Lower leg skin (tissue), 4 donors: ENCODE results near the gene HOXB9. TPM values are rescaled to one million over a fixed set of nuclear protein-coding genes. Genes with fewer than 3 reads are reported as not detected.

ENCODE experiments used
- DNase-seq, 2 donors: peaks; one replicate each; pipeline ENCODE4 v3.0.0-alpha.2; 2019; ENCODE audit warnings: low spot score in 2 of 2
- H3K4me3 ChIP-seq: fragments of 200-600 bp; sonication (generic); 2 replicates; pipeline ENCODE4 v1.5.1; 2017; ENCODE audit warnings: mild to moderate bottlenecking, low read depth; ENCODE audit not compliant: poor library complexity, severe bottlenecking
- CTCF ChIP-seq, 3 donors: fragments of 450-650 bp; IDR thresholded peaks; one replicate each; pipeline ENCODE4 v1.5.1; 2016; ENCODE audit warnings: antibody characterized with exemption in 3 of 3, mild to moderate bottlenecking in 3 of 3, moderate library complexity in 2 of 3
- POLR2A ChIP-seq, 2 donors: fragments of 450-650 bp; IDR thresholded peaks; one replicate each; pipeline ENCODE4 v1.6.1; 2016 to 2017; ENCODE audit warnings: antibody characterized with exemption in 2 of 2, mild to moderate bottlenecking in 1 of 2, moderate library complexity in 1 of 2
- WGBS, 2 donors: methylation state at CpG; one replicate each; pipeline ENCODE4 v1.1.5; 2018; 5-methylcytosine and 5-hydroxymethylcytosine counted together
- intact Hi-C: fragments of 100-400 bp; cut with DNase I; formaldehyde crosslinking; loops from one replicate; pipeline ENCODE4 v1.15.0; 2023; ENCODE audit warnings: low total_unique reads
- total RNA-seq, 4 donors: library from RNA; depleted of rRNA; stranded (reverse); fragments of >200 nt; gene quantifications; one replicate each; pipeline ENCODE4 v1.1.0, GENCODE V29; 2016

The HOXB9 gene
- total RNA-seq, 4 donors from 2014 or later, result 0.07 to 0.29 TPM; not detected in 2

DNA sequence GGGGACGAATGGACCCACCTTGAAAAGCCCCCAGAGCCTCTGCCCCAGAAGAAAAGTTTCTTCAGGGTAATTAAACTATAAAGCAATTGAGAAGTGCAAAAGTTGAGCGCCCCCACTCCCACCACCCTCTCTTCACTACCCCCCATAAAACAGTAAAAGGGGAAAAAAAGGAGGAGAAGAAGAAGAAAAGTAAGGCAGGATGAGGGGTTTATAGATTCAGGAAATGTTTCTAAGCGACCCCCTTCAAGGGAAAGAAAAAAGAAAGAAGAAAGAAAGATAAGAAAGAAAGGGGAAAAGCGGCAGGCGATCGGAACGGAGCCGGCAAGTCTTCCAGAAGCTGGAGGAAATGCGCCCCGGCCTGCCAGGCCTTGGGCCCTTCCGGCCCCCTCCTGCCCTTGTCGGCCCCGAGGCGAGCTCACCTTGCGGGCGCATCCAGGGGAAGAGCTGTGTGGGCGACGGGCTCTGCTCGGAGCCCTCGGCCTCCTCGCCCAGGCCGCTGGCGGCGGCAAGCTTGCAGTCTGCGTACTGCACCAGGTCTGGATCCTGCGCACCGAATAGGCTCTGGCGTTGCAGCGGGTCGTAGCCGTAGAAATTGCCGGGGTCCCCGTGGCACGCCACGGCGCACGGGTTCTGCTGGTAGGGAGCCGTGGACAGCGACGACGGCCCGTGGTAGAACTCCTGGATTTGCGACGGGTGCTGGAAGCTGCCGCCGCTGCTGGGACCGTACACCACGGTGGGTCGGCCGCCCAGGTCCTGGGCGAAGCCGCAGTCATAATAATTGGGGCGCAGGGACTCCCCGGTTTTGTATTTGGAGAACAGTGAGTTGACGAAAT is 12.1 kb downstream of the HOXB9 start:
- intact Hi-C loops, result no loop called here
- no peak overlapping the region for H3K4me3 ChIP-seq
- WGBS, 2 donors, result 4 to 13% methylated on average over 40 to 48 of the region's 55 CpGs
- DNase-seq, result no peak
- no peak for TF ChIP-seq POLR2A (IDR thresholded peaks at IDR 0.05)
- TF ChIP-seq CTCF (IDR thresholded peaks at IDR 0.05), result no peak

- WGBS, 2 donors, result 1 to 2% methylated on average over 67 of the region's 67 CpGs
- intact Hi-C loops, result no loop called here
- peak in 1 of 2 donors; percentile 91 for DNase-seq
Observed at GRCh38 chr17:48612854-48613691, 13.1 kb downstream of the HOXB9 start.

DNA sequence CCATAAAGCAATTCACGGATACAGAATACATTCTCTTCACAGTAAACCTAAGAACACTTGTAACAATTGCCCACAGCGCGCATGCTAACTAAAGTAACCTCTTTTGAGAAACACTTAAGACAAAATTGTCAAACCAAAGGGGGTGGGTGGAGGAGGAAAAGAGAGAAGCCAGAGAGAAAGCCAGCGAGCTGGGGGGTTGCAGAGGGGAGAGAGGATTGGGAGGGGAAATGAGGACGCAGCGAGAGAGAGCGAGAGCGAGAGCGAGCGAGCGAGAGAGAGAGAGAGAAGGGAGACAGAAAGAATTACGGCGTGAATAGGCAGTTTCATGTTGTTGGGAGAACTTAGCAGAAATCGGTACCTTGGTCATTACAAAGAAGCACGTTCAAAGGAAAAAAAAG is 13.7 kb downstream of the HOXB9 start:
- no peak overlapping the region for H3K4me3 ChIP-seq
- DNase-seq, result no peak
- WGBS, 2 donors, result 3 to 5% methylated on average over 15 of the region's 15 CpGs
- intact Hi-C loops, result no loop called here
- TF ChIP-seq CTCF (IDR thresholded peaks at IDR 0.05) (no peak), POLR2A (IDR thresholded peaks at IDR 0.05) (no peak)

More at GRCh38 chr17:48612854-48613691, 13.1 kb downstream of the HOXB9 start:
- peak overlapping the region; percentile 3 for H3K4me3 ChIP-seq
- no peak for TF ChIP-seq POLR2A (IDR thresholded peaks at IDR 0.05)
- no peak for TF ChIP-seq CTCF (IDR thresholded peaks at IDR 0.05)

DNA sequence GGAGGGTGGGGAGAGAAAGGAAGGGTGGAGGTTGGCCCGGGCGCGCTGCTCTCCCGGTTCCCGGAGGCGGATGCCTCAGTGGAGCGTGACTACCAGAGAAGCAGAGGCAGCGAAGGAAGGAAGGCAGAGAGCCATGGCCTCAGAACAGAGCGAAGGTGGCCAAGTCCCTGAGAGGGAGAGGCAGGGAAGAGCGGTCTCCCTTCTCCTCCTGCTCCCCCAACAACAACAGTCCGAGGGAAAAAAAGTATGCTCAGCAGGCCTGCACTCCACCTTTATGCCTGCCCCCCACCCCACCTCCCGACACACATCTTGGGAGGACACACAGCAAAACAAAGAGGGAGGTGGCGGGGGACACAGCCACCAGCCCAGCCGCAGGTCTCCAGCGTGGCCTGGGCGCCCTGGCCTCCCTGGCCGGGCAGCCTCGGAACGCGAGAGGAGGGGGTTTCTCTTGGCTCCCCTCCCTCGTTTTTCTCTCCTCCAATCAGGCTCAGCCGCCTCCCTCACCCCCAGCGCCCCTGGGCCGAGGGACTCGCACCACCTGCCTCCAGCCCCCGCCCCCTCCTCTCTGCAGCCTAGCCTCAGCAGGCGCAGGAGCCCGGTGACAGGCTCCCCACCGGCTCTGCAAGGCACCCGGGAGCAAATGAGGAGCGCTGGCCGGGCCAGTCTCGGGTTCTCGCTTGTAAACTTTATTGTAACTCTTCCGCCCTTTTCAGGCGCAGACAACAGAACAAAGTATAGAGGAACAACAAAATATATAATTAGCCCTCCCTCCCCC is 14.3 kb downstream of the HOXB9 start:
- intact Hi-C loops, result no loop called here
- 8% methylated on average over 34 to 35 of the region's 36 CpGs for WGBS, 2 donors
- TF ChIP-seq POLR2A (IDR thresholded peaks at IDR 0.05), result no peak
- TF ChIP-seq CTCF (IDR thresholded peaks at IDR 0.05), result no peak
- DNase-seq, result no peak
- no peak overlapping the region for H3K4me3 ChIP-seq

DNA sequence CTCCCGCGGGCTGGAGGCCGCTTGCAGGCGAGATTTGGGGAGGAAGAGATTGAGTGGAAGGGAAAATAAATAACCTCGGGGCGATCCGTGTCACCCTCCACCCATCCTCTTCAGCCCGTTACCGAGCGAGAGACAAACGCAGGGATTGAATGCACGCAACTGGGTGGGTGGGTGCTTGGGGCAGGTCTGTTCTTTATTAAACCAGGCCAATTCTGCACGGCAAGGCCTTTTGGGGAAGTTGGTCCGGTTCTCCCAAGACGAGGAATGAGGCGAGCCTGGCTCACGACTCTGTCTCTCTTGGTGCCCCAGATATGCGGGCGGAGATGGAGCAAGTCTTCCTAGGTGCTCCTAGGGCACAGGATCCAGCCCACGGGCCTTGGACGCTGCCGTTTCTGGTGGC is 14.9 kb downstream of the HOXB9 start:
- intact Hi-C loops, result no loop called here
- 1 to 3% methylated on average over 22 of the region's 22 CpGs for WGBS, 2 donors
- no peak for DNase-seq

More for the DNA sequence above, 14.9 kb downstream of the HOXB9 start:
- H3K4me3 ChIP-seq, result peak overlapping the region; percentile 70
- TF ChIP-seq CTCF (IDR thresholded peaks at IDR 0.05), result no peak
- no peak for TF ChIP-seq POLR2A (IDR thresholded peaks at IDR 0.05)
